Non-pigmented ciliary epithelial cell (primary cell): Measurements from ENCODE around the gene ZFP69.
"Not testable (repeated sequence)": the region's sequence is repeated elsewhere in the genome, so short reads cannot be mapped to it uniquely, and the experiment has no call there.

Experiments used
- DNase-seq: peaks from one replicate; pipeline ENCODE4 v3.0.0-alpha.2; 2010; ENCODE audit warnings: low read depth

Gene ZFP69

GRCh38 chr1:40476924-40477677 is at the start of gene ZFP69:
Gene ZFP69 (plus strand): TSS chr1:40477290. CDS start chr1:40479362, 2,072 bp downstream.
- no peak for DNase-seq

GRCh38 chr1:40431385-40431784 is 45.7 kb upstream of the ZFP69 start:
- DNase-seq: no peak

- no peak for DNase-seq
Measured at GRCh38 chr1:40432644-40433390, 44.3 kb upstream of the ZFP69 start.

- peak; percentile 60 for DNase-seq
Measured at GRCh38 chr1:40435471-40435870, 41.6 kb upstream of the ZFP69 start.

GRCh38 chr1:40435876-40436275 is 41.2 kb upstream of the ZFP69 start:
- DNase-seq: no peak

GRCh38 chr1:40438391-40439015 is 38.6 kb upstream of the ZFP69 start:
- no peak for DNase-seq

- no peak for DNase-seq
Measured at GRCh38 chr1:40439247-40439646, 37.8 kb upstream of the ZFP69 start.

GRCh38 chr1:40449684-40450494 is 27.2 kb upstream of the ZFP69 start, which contains the start of gene ZFP69B:
Gene ZFP69B (plus strand): TSS chr1:40450476. CDS start chr1:40450962, 486 bp downstream.
- DNase-seq: peak; percentile 52

GRCh38 chr1:40450495-40451237 is 26.4 kb upstream of the ZFP69 start:
- DNase-seq: peak; percentile 91

GRCh38 chr1:40451238-40451585 is 25.9 kb upstream of the ZFP69 start:
- no peak for DNase-seq

- no peak for DNase-seq
Measured at GRCh38 chr1:40454873-40455272, 22.2 kb upstream of the ZFP69 start.

- DNase-seq: no peak
Measured at GRCh38 chr1:40462956-40463590, 14.0 kb upstream of the ZFP69 start.

GRCh38 chr1:40469327-40469726 is 7.8 kb upstream of the ZFP69 start:
- no peak for DNase-seq

GRCh38 chr1:40475268-40475667 is 1.8 kb upstream of the ZFP69 start:
- no peak for DNase-seq

- DNase-seq: no peak
Measured at GRCh38 chr1:40477678-40478053, 576 bp downstream of the ZFP69 start.

GRCh38 chr1:40478276-40478675 is 1.2 kb downstream of the ZFP69 start:
- DNase-seq: no peak

- DNase-seq: no peak
Measured at GRCh38 chr1:40479156-40479555, 2.1 kb downstream of the ZFP69 start.

GRCh38 chr1:40495315-40495903 is 18.3 kb downstream of the ZFP69 start:
- no peak for DNase-seq

GRCh38 chr1:40502651-40503050 is 25.6 kb downstream of the ZFP69 start:
- not testable (repeated sequence) for DNase-seq

- no peak for DNase-seq
Measured at GRCh38 chr1:40507973-40508372, 30.9 kb downstream of the ZFP69 start.
